Measurements from ENCODE around the gene LARGE1. TPM values are rescaled to one million over a fixed set of nuclear protein-coding genes. Genes with fewer than 3 reads are reported as not detected.

The LARGE1 gene
- total RNA-seq, 2 experiments from 2014 or later = 0.58 to 1.1 TPM

DNA sequence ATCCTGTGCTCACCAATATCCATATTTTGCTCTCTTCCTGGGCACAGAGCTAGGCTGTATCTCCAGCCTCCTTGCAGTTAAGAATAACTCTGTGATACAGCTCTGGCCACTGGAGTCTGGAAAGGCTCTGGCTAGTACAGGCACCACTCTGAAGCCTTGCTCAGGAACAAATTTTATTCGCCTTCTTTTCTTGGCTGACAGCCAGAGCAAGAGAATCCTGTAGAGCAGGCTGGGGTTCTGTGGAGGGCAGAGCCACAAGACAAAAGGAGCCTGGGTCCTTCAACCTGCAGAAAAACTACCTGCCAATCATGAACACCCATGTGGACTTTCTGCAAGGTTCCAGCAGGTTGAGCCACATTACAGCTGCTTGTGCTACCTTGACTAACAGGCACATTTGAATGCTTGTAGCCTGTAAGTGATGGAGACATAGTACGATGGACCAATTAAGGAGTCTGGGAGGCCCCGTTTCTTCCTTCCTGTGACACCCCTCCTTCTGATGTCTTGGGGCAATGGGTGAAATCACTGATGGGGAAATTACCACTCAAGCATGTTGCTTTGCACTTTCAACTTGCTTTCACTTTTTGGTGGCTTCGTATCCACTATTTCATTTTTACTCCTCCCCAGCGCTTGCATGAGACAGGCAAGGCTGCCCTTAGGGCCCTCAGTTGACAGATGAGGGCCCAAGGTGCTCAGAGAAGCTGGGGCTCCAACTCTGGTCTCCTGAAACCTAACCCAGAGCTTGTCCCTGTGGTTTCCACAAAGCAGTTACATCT lies 594.9 kb downstream of the LARGE1 start:
- no peak for DNase-seq
- CTCF ChIA-PET = no interaction called here
- H3K36me3 Mint-ChIP-seq = no peaks in the 10 kb centered on the region
- no peak overlapping the region for H3K27ac Mint-ChIP-seq
- H3K4me3 Mint-ChIP-seq = no peak overlapping the region
- no peaks in the 10 kb centered on the region for H3K4me1 Mint-ChIP-seq
- no peak for ATAC-seq
- H3K9me3 Mint-ChIP-seq (ENCODE audit: low read depth) = peaks cover 5% of the 10 kb centered on the region
- no peaks in the 10 kb centered on the region for H3K27me3 Mint-ChIP-seq

GRCh38 chr22:33324228-33324627 lies 596.0 kb downstream of the LARGE1 start:
- H3K27ac Mint-ChIP-seq = no peak overlapping the region
- ATAC-seq (no peak), DNase-seq (no peak)
- CTCF ChIA-PET = no interaction called here
- no peaks in the 10 kb centered on the region for H3K36me3 Mint-ChIP-seq
- H3K27me3 Mint-ChIP-seq = no peaks in the 10 kb centered on the region
- H3K4me3 Mint-ChIP-seq = no peak overlapping the region
- peaks cover 5% of the 10 kb centered on the region for H3K9me3 Mint-ChIP-seq (ENCODE audit: low read depth)
- H3K4me1 Mint-ChIP-seq = no peaks in the 10 kb centered on the region

GRCh38 chr22:33321466-33321865 lies 598.8 kb downstream of the LARGE1 start:
- no peaks in the 10 kb centered on the region for H3K4me1 Mint-ChIP-seq
- CTCF ChIA-PET = no interaction called here
- peaks cover 14% of the 10 kb centered on the region for H3K9me3 Mint-ChIP-seq (ENCODE audit: low read depth)
- no peak overlapping the region for H3K27ac Mint-ChIP-seq
- ATAC-seq = no peak
- DNase-seq = no peak
- no peak overlapping the region for H3K4me3 Mint-ChIP-seq
- H3K36me3 Mint-ChIP-seq = no peaks in the 10 kb centered on the region
- H3K27me3 Mint-ChIP-seq = no peaks in the 10 kb centered on the region

DNA sequence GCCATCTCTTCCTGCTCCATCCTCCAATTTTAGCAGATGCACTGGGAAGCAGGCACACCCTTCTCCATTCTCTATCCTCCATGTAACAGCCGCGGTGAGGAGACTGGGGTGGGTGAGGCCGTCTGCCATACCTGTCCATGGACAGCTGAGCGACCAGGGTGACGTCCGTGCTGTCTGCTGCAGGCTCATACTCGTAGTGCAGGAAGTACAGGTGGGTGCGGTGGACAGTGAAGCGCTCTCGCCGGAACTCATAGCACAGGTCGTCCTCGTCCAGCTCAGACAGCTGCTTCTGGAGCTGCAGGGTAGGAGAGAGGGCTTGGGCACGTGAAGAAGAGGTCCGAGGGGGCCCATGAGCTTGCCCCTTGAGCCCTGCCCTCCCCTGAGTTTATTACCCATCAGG lies 604.3 kb downstream of the LARGE1 start:
- H3K27ac Mint-ChIP-seq = no peak overlapping the region
- CTCF ChIA-PET = no interaction called here
- DNase-seq = no peak
- H3K36me3 Mint-ChIP-seq = no peaks in the 10 kb centered on the region
- peaks cover 8% of the 10 kb centered on the region for H3K9me3 Mint-ChIP-seq (ENCODE audit: low read depth)
- H3K27me3 Mint-ChIP-seq = no peaks in the 10 kb centered on the region
- ATAC-seq = no peak
- H3K4me3 Mint-ChIP-seq = no peak overlapping the region
- no peaks in the 10 kb centered on the region for H3K4me1 Mint-ChIP-seq

DNA sequence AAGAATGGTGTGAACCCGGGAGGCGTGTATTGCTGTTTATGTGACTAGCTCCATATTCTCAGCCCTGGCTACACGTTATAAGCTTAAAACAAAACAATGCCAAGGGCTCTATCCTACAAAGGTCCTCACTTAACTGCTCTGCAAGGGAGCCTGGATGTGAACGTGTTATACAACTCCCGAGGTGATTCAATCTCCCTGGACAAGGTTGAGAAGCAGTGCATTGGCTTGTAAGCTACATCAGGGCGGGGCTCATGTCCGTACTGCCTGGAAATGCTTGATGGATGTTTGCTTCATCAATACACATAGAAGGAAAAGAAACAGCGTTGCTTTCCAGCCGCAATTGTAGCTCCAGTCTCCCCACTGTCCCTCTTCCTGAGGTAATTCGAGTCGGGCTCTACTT lies 605.2 kb downstream of the LARGE1 start:
- ATAC-seq = no peak

GRCh38 chr22:33314316-33314715 lies 606.0 kb downstream of the LARGE1 start:
- DNase-seq (no peak), ATAC-seq (no peak)
- no peak overlapping the region for H3K27ac Mint-ChIP-seq
- no peak overlapping the region for H3K4me3 Mint-ChIP-seq
- H3K27me3 Mint-ChIP-seq = no peaks in the 10 kb centered on the region
- no peaks in the 10 kb centered on the region for H3K36me3 Mint-ChIP-seq
- CTCF ChIA-PET = no interaction called here
- H3K4me1 Mint-ChIP-seq = no peaks in the 10 kb centered on the region
- H3K9me3 Mint-ChIP-seq (ENCODE audit: low read depth) = peaks cover 8% of the 10 kb centered on the region

More for the DNA sequence above, 605.2 kb downstream of the LARGE1 start:
- Mint-ChIP-seq H3K36me3 (no peaks in the 10 kb centered on the region), H3K4me3 (no peak overlapping the region), H3K27me3 (no peaks in the 10 kb centered on the region), H3K4me1 (no peaks in the 10 kb centered on the region), H3K27ac (no peak overlapping the region), H3K9me3 (ENCODE audit: low read depth) (peaks cover 8% of the 10 kb centered on the region)
- CTCF ChIA-PET = no interaction called here
- DNase-seq = no peak

GRCh38 chr22:33303099-33303498 lies 617.2 kb downstream of the LARGE1 start:
- Mint-ChIP-seq H3K9me3 (ENCODE audit: low read depth) (no peaks in the 10 kb centered on the region), H3K27me3 (no peaks in the 10 kb centered on the region), H3K4me1 (no peaks in the 10 kb centered on the region), H3K27ac (no peak overlapping the region), H3K36me3 (no peaks in the 10 kb centered on the region), H3K4me3 (no peak overlapping the region)
- CTCF ChIA-PET = no interaction called here
- ATAC-seq = no peak
- no peak for DNase-seq

DNA sequence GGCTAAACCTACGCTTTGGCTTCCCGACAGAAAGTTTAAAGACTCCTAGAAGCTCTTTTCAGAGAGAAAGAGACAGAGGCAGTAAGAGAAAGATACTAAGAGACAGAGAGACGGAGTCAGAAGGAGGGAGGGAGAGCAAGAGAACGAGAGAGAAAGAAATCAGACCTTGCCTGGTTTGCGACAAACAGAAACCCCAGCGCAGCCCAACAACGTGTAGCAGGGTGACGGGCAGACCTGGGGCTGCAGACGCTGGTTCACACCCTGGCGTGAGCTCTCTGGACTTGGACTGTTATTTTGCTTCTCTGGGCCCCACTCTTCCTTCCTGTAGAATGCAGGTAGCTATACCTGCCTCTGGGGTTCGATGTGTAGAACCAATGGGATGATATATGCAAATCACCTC lies 617.7 kb downstream of the LARGE1 start:
- Mint-ChIP-seq H3K4me3 (no peak overlapping the region), H3K4me1 (no peaks in the 10 kb centered on the region), H3K36me3 (no peaks in the 10 kb centered on the region), H3K27me3 (no peaks in the 10 kb centered on the region), H3K27ac (no peak overlapping the region), H3K9me3 (ENCODE audit: low read depth) (no peaks in the 10 kb centered on the region)
- CTCF ChIA-PET = interaction anchor here (1.1 kb wide), 1 partner anchor 217 kb away, joined by 3 read pairs; no protein-coding TSS in a partner anchor
- no peak for DNase-seq
- no peak for ATAC-seq

- Mint-ChIP-seq H3K36me3 (no peaks in the 10 kb centered on the region), H3K27me3 (no peaks in the 10 kb centered on the region), H3K9me3 (ENCODE audit: low read depth) (no peaks in the 10 kb centered on the region), H3K4me1 (no peaks in the 10 kb centered on the region), H3K4me3 (no peak overlapping the region), H3K27ac (no peak overlapping the region)
- no peak for ATAC-seq
- DNase-seq = peak; percentile 54
- CTCF ChIA-PET = interaction anchor here (0.6 to 1.1 kb wide), 5 partner anchors 27 to 1722 kb away, joined by 3 read pairs; no protein-coding TSS in a partner anchor
These were observed 618.2 kb downstream of the LARGE1 start for GRCh38 chr22:33302049-33302545.

DNA sequence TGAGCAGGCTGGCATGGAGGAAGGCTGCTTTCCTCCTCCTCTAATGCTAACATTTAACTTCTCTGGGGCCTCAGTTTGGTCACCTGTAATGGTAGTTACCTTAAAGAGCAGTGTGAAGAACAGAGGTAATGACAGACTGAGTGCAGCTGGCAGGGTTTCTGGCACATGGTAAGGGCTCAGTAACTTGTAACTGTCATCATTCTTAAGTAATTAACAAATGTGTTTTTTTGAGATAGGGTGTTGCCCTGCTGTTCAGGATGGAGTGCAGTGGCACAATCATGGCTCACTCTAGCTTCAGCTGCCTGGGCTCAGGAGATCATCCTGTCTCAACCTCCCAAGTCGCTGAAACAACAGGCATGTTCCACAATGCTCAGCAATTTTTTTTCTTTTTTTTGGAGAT lies 620.1 kb downstream of the LARGE1 start:
- Mint-ChIP-seq H3K36me3 (no peaks in the 10 kb centered on the region), H3K27ac (no peak overlapping the region), H3K4me3 (no peak overlapping the region), H3K4me1 (no peaks in the 10 kb centered on the region), H3K27me3 (no peaks in the 10 kb centered on the region), H3K9me3 (ENCODE audit: low read depth) (no peaks in the 10 kb centered on the region)
- DNase-seq = no peak
- ATAC-seq = no peak
- CTCF ChIA-PET = no interaction called here

DNA sequence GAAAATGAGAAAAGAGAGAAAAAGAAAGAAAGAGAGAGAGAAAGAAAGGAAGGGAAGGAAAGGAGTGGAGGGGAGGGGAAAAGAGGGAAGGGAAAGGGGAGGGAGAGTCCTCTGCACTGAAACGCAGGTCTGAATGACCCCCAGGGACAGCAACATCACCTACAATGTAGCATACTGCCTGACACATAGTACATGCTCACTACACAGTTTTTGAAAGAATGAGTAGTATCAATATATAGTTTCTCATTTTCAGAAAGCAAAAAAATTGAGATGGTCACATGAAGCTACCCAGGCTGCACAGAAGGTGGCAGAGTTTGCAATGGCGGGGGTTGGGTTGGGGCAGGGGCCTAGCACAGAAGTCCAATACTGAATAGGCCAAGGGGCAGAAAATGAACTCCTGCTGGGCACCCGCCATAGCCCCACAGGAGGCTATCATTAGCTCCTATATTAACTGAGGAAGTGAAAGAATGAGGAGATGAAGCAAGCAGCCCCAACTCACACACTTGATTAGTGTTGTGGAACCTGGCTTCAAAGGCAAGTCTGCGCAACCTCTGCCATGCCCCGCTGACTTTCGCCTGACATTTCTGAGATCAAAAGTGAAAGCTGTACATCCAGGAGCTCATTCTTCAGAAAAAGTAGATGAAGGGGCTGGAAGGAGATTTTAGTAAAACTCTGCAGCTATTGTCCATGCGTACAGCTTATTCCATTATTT lies 620.9 kb downstream of the LARGE1 start:
- CTCF ChIA-PET = no interaction called here
- no peaks in the 10 kb centered on the region for H3K9me3 Mint-ChIP-seq (ENCODE audit: low read depth)
- no peak overlapping the region for H3K4me3 Mint-ChIP-seq

DNA sequence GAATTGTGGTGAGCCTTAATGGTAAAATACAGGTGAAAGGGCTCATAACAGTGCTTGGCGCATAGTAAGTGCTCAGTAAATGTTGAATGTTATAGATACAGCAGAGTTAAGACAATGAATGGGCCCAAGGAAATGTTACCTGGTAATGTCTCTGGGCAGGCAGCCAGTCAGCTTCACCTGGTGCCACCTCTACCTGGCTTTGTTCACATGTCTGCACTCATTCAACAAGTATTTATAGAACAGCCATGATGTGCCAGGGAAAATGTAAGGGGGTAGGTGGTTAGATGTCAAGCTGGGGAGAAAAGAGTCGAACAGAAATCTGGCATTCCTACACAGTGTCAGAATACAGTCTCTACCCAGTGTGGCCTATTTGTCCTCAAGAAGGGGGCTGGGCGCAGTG lies 623.3 kb downstream of the LARGE1 start:
- Mint-ChIP-seq H3K36me3 (no peaks in the 10 kb centered on the region), H3K27me3 (no peaks in the 10 kb centered on the region), H3K9me3 (ENCODE audit: low read depth) (no peaks in the 10 kb centered on the region), H3K27ac (no peak overlapping the region), H3K4me3 (no peak overlapping the region), H3K4me1 (no peaks in the 10 kb centered on the region)
- ATAC-seq (no peak), DNase-seq (no peak)
- CTCF ChIA-PET = no interaction called here

More for the DNA sequence above, 620.9 kb downstream of the LARGE1 start:
- no peak for ATAC-seq
- Mint-ChIP-seq H3K36me3 (no peaks in the 10 kb centered on the region), H3K27ac (no peak overlapping the region), H3K4me1 (no peaks in the 10 kb centered on the region), H3K27me3 (no peaks in the 10 kb centered on the region)
- no peak for DNase-seq

DNA sequence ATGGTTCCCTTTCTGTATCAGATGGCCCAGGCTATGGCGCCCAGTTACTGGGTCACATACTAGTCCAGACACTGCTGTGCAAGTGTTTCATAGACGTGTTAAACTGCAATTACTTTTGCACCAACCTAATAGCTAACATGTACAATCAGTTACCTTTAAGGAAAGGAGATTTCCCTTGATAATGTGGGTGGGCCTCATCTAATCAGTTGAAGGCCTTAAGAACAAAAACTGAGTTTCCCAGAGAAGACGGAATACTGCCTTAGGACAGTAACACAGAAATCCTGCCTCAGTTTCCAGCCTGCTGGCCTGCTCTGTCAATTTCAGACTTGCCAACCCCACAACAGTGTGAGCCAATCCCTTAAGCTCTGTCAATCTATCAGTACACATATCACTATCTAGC lies 632.2 kb downstream of the LARGE1 start:
- CTCF ChIA-PET = no interaction called here
- Mint-ChIP-seq H3K36me3 (no peaks in the 10 kb centered on the region), H3K27ac (no peak overlapping the region), H3K9me3 (ENCODE audit: low read depth) (peaks cover 4% of the 10 kb centered on the region), H3K27me3 (no peaks in the 10 kb centered on the region), H3K4me3 (no peak overlapping the region), H3K4me1 (no peaks in the 10 kb centered on the region)
- ATAC-seq = no peak
- DNase-seq = no peak

DNA sequence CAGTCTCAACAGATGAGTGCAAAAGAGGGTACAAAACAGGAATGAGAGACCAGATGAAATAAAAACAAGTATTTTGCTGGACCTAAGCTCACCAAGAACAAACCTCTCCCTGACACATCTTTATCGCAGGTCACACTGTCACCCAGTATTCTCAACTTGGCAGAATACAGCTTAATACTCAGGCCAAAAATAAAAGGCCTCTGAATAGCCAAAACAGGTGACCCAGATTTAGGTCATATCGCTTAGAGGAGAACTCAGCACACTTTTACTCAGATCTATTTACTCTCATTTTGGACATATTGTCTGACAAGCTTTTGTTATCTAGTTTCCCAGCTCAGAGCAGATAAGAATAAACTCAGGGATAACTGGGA lies 645.2 kb downstream of the LARGE1 start:
- Mint-ChIP-seq H3K4me1 (no peaks in the 10 kb centered on the region), H3K27me3 (no peaks in the 10 kb centered on the region), H3K36me3 (no peaks in the 10 kb centered on the region), H3K9me3 (ENCODE audit: low read depth) (no peaks in the 10 kb centered on the region), H3K4me3 (no peak overlapping the region), H3K27ac (no peak overlapping the region)
- no peak for ATAC-seq
- no peak for DNase-seq
- CTCF ChIA-PET = interaction anchor here (1.3 kb wide), 1 partner anchor 1875 kb away, joined by 3 read pairs; no protein-coding TSS in a partner anchor

Measured in activated CD8-positive, alpha-beta memory T cell treated with anti-CD3 and anti-CD28 coated beads, Interleukin-2, amount 10 ng/mL, durations not matched to agents 7 days and 5 days (primary cell).